ENCODE data around the gene HS1BP3. TPM values are rescaled to one million over a fixed set of nuclear protein-coding genes. Genes with fewer than 3 reads are reported as not detected.
A peak's percentile ranks its signal among the peaks of the same experiment; 100 is the strongest.

Gene HS1BP3
- total and polyA plus RNA-seq, 2 of the 13 experiments (the other 11 are each of a cell fraction or from before 2014, with no cell fraction given), result 15.2 to 22.0 TPM

DNA sequence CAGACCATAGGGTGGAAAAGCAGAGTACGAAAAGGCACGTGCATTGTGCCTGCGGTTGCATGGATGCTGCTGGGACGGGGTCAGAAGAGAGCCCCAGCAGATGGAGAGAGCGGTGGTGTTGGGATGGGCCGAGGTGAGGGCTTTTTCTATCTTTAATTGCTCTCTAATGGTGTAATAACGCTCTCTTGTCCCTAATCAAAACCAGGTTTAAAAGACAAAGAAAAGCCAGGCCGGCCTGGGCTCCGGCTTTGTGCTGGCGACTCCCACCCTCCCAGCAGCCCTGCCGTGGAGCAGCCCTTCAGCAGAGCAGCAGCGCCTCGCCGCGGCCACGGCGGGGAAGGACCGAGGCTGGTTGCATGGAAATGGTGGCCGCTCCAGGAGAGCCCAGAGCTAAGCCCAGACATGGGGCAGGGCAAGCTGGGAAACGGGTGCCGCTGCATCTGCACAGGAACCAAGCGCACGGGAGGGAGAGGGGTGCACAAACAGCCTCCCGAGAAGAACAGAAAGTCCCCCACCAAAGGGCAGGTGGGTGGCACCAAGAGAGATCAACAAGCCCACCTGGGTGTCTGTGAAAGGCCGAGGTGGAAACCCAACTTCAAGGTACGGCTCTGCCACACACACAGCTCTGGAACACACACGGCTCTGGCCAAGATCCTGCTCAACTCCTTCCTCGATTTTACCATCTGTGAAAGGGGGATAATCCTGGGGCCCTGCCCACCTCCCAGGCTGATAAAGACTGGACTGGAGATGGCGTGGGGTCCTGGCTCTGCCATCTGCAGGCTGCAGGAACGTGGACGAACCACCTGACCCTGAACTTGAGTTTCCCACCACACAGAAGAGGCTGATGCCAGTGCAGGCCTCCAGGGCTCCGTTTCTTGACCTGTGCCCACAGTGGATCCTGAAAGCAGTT, 15.0 kb downstream of the HS1BP3 start (continued):
- TF ChIP-seq, protein P1, sequence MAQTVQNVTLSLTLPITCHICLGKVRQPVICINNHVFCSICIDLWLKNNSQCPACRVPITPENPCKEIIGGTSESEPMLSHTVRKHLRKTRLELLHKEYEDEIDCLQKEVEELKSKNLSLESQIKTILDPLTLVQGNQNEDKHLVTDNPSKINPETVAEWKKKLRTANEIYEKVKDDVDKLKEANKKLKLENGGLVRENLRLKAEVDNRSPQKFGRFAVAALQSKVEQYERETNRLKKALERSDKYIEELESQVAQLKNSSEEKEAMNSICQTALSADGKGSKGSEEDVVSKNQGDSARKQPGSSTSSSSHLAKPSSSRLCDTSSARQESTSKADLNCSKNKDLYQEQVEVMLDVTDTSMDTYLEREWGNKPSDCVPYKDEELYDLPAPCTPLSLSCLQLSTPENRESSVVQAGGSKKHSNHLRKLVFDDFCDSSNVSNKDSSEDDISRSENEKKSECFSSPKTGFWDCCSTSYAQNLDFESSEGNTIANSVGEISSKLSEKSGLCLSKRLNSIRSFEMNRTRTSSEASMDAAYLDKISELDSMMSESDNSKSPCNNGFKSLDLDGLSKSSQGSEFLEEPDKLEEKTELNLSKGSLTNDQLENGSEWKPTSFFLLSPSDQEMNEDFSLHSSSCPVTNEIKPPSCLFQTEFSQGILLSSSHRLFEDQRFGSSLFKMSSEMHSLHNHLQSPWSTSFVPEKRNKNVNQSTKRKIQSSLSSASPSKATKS (CRISPR knock-in tag; IDR thresholded peaks at IDR 0.05), result no peak
- TF ChIP-seq, protein P2, sequence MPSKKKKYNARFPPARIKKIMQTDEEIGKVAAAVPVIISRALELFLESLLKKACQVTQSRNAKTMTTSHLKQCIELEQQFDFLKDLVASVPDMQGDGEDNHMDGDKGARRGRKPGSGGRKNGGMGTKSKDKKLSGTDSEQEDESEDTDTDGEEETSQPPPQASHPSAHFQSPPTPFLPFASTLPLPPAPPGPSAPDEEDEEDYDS (CRISPR knock-in tag; IDR thresholded peaks at IDR 0.05), result peak; percentile 38; the same call in 1 of the 2 replicates
- TF ChIP-seq MEIS1 (CRISPR knock-in tag; IDR thresholded peaks at IDR 0.05; ENCODE audit: borderline replicate concordance) (0 out of 2 replicates have a peak, but pooled peaks have one; percentile 32), POLR2G (IDR thresholded peaks at IDR 0.05; ENCODE audit: low read depth, low read length) (no peak), KAT7 (CRISPR knock-in tag; IDR thresholded peaks at IDR 0.05; ENCODE audit: borderline replicate concordance) (peak; percentile 86; the same call in 1 of the 2 replicates), SMAD9 (CRISPR knock-in tag; IDR thresholded peaks at IDR 0.05) (no peak), NFE2L2 (IDR thresholded peaks at IDR 0.05; ENCODE audit: low read length) (no peak), TARDBP (CRISPR knock-in tag; IDR thresholded peaks at IDR 0.05) (peak; percentile 51; the same call in 1 of the 2 replicates), ZNF775 (CRISPR knock-in tag; IDR thresholded peaks at IDR 0.05; ENCODE audit: borderline replicate concordance) (no peak), ZNF644 (CRISPR knock-in tag; IDR thresholded peaks at IDR 0.05; ENCODE audit: low read depth) (peak; percentile 44; the same call in 1 of the 2 replicates)
- TF ChIP-seq, protein P3, sequence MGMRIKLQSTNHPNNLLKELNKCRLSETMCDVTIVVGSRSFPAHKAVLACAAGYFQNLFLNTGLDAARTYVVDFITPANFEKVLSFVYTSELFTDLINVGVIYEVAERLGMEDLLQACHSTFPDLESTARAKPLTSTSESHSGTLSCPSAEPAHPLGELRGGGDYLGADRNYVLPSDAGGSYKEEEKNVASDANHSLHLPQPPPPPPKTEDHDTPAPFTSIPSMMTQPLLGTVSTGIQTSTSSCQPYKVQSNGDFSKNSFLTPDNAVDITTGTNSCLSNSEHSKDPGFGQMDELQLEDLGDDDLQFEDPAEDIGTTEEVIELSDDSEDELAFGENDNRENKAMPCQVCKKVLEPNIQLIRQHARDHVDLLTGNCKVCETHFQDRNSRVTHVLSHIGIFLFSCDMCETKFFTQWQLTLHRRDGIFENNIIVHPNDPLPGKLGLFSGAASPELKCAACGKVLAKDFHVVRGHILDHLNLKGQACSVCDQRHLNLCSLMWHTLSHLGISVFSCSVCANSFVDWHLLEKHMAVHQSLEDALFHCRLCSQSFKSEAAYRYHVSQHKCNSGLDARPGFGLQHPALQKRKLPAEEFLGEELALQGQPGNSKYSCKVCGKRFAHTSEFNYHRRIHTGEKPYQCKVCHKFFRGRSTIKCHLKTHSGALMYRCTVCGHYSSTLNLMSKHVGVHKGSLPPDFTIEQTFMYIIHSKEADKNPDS (CRISPR knock-in tag; IDR thresholded peaks at IDR 0.05), result no peak
- TF ChIP-seq, protein P4, sequence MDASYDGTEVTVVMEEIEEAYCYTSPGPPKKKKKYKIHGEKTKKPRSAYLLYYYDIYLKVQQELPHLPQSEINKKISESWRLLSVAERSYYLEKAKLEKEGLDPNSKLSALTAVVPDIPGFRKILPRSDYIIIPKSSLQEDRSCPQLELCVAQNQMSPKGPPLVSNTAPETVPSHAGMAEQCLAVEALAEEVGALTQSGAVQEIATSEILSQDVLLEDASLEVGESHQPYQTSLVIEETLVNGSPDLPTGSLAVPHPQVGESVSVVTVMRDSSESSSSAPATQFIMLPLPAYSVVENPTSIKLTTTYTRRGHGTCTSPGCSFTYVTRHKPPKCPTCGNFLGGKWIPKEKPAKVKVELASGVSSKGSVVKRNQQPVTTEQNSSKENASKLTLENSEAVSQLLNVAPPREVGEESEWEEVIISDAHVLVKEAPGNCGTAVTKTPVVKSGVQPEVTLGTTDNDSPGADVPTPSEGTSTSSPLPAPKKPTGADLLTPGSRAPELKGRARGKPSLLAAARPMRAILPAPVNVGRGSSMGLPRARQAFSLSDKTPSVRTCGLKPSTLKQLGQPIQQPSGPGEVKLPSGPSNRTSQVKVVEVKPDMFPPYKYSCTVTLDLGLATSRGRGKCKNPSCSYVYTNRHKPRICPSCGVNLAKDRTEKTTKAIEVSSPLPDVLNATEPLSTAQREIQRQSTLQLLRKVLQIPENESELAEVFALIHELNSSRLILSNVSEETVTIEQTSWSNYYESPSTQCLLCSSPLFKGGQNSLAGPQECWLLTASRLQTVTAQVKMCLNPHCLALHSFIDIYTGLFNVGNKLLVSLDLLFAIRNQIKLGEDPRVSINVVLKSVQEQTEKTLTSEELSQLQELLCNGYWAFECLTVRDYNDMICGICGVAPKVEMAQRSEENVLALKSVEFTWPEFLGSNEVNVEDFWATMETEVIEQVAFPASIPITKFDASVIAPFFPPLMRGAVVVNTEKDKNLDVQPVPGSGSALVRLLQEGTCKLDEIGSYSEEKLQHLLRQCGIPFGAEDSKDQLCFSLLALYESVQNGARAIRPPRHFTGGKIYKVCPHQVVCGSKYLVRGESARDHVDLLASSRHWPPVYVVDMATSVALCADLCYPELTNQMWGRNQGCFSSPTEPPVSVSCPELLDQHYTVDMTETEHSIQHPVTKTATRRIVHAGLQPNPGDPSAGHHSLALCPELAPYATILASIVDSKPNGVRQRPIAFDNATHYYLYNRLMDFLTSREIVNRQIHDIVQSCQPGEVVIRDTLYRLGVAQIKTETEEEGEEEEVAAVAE (CRISPR knock-in tag; IDR thresholded peaks at IDR 0.05; ENCODE audit: borderline replicate concordance), result peak; percentile 39; the same call in 1 of the 2 replicates
- TF ChIP-seq, protein P5, sequence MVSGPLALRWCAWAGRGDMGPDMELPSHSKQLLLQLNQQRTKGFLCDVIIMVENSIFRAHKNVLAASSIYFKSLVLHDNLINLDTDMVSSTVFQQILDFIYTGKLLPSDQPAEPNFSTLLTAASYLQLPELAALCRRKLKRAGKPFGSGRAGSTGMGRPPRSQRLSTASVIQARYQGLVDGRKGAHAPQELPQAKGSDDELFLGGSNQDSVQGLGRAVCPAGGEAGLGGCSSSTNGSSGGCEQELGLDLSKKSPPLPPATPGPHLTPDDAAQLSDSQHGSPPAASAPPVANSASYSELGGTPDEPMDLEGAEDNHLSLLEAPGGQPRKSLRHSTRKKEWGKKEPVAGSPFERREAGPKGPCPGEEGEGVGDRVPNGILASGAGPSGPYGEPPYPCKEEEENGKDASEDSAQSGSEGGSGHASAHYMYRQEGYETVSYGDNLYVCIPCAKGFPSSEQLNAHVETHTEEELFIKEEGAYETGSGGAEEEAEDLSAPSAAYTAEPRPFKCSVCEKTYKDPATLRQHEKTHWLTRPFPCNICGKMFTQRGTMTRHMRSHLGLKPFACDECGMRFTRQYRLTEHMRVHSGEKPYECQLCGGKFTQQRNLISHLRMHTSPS (CRISPR knock-in tag; IDR thresholded peaks at IDR 0.05; ENCODE audit: low read depth), result peak; percentile 70; the same call in 1 of the 2 replicates
- TF ChIP-seq, protein P6, sequence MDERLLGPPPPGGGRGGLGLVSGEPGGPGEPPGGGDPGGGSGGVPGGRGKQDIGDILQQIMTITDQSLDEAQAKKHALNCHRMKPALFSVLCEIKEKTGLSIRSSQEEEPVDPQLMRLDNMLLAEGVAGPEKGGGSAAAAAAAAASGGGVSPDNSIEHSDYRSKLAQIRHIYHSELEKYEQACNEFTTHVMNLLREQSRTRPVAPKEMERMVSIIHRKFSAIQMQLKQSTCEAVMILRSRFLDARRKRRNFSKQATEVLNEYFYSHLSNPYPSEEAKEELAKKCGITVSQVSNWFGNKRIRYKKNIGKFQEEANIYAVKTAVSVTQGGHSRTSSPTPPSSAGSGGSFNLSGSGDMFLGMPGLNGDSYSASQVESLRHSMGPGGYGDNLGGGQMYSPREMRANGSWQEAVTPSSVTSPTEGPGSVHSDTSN (CRISPR knock-in tag; IDR thresholded peaks at IDR 0.05), result no peak

Measured in HepG2 (cell line).